BE2C (cell line): ENCODE results near the gene TPI1. TPM values are rescaled to one million over a fixed set of nuclear protein-coding genes. Genes with fewer than 3 reads are reported as not detected.
A peak's percentile ranks its signal among the peaks of the same experiment; 100 is the strongest.

Experiments used
- DNase-seq: peaks from one replicate; pipeline ENCODE4 v3.0.0-alpha.2; 2020
- H3K27me3 ChIP-seq: fragments of 250-450 bp; sonication (Bioruptor Pico); 2 replicates; pipeline ENCODE4 v1.5.1; 2020; ENCODE audit warnings: mild to moderate bottlenecking
- H3K36me3 ChIP-seq: fragments of 250-450 bp; sonication (Bioruptor Pico); 2 replicates; pipeline ENCODE4 v1.5.1; 2020; ENCODE audit warnings: mild to moderate bottlenecking
- H3K4me1 ChIP-seq: fragments of 250-450 bp; sonication (Bioruptor Pico); 2 replicates; pipeline ENCODE4 v1.5.1; 2020
- H3K4me3 ChIP-seq: 2 replicates; pipeline ENCODE4 v1.5.1; 2011; ENCODE audit warnings: low read depth, low read length
- H3K9me3 ChIP-seq: fragments of 250-450 bp; sonication (Bioruptor Pico); 2 replicates; pipeline ENCODE4 v1.5.1; 2020
- CTCF ChIP-seq: IDR thresholded peaks from 2 replicates; pipeline ENCODE4 v1.5.1; 2012; ENCODE audit warnings: mild to moderate bottlenecking, low read depth, low read length
- polyA plus RNA-seq: library from polyadenylated mRNA; unstranded; fragments of >200 nt; gene quantifications from one replicate; pipeline ENCODE4 v1.2.1, GENCODE V29; 2012; ENCODE audit warnings: low read depth, missing spikeins; ENCODE audit not compliant: insufficient read length, insufficient read depth

The TPI1 gene
- polyA plus RNA-seq: 1,568 TPM

GRCh38 chr12:6867413-6868210 is at the start of gene TPI1:
Gene TPI1 (plus strand): TSS chr12:6867531. CDS start chr12:6867567, 36 bp downstream.
- Histone ChIP-seq H3K4me1 (peaks cover 14% of the 10 kb centered on the region), H3K36me3 (peaks cover 62% of the 10 kb centered on the region), H3K4me3 (peak within 1 kb of the TSS; percentile 99), H3K9me3 (no peaks in the 10 kb centered on the region), H3K27me3 (no peaks in the 10 kb centered on the region)
- TF ChIP-seq CTCF: no peak
- peak; percentile 88 for DNase-seq

GRCh38 chr12:6817662-6818157 is 49.6 kb upstream of the TPI1 start:
- DNase-seq: no peak
- Histone ChIP-seq H3K4me1 (peaks cover 28% of the 10 kb centered on the region), H3K27me3 (no peaks in the 10 kb centered on the region), H3K36me3 (no peaks in the 10 kb centered on the region), H3K9me3 (no peaks in the 10 kb centered on the region), H3K4me3 (no peak overlapping the region)
- TF ChIP-seq CTCF: no peak

- no peak for DNase-seq
- TF ChIP-seq CTCF: no peak
- no peaks in the 10 kb centered on the region for H3K36me3 ChIP-seq
- no peaks in the 10 kb centered on the region for H3K9me3 ChIP-seq
- no peak overlapping the region for H3K4me3 ChIP-seq
- H3K4me1 ChIP-seq: peaks cover 28% of the 10 kb centered on the region
- H3K27me3 ChIP-seq: no peaks in the 10 kb centered on the region
These were observed 49.1 kb upstream of the TPI1 start for GRCh38 chr12:6818222-6818621.

GRCh38 chr12:6818645-6819044 is 48.7 kb upstream of the TPI1 start:
- no peaks in the 10 kb centered on the region for H3K9me3 ChIP-seq
- no peak overlapping the region for H3K4me3 ChIP-seq
- H3K36me3 ChIP-seq: no peaks in the 10 kb centered on the region
- H3K4me1 ChIP-seq: peaks cover 28% of the 10 kb centered on the region
- no peak for TF ChIP-seq CTCF
- no peak for DNase-seq
- no peaks in the 10 kb centered on the region for H3K27me3 ChIP-seq

GRCh38 chr12:6819106-6820030 is 48.0 kb upstream of the TPI1 start:
- no peak overlapping the region for H3K4me3 ChIP-seq
- TF ChIP-seq CTCF: no peak
- H3K36me3 ChIP-seq: no peaks in the 10 kb centered on the region
- H3K27me3 ChIP-seq: no peaks in the 10 kb centered on the region
- no peak for DNase-seq
- H3K9me3 ChIP-seq: no peaks in the 10 kb centered on the region
- peaks cover 28% of the 10 kb centered on the region for H3K4me1 ChIP-seq
